GM21390 (cell line): Measurements from ENCODE around the gene CRISPLD2.
"Not testable (repeated sequence)": the region's sequence is repeated elsewhere in the genome, so short reads cannot be mapped to it uniquely, and the experiment has no call there.

Experiments
- ATAC-seq: cut with Tn5 transposase; IDR thresholded peaks from one replicate; pipeline ENCODE4 v1.9.1; 2021; ENCODE audit not compliant: unreplicated experiment

Gene CRISPLD2

GRCh38 chr16:84821179-84821578 lies 1.4 kb downstream of the CRISPLD2 start:
- ATAC-seq: no peak

- no peak for ATAC-seq
These were observed 2.2 kb downstream of the CRISPLD2 start for GRCh38 chr16:84821728-84822689.

GRCh38 chr16:84822990-84823389 lies 3.2 kb downstream of the CRISPLD2 start:
- no peak for ATAC-seq

- no peak for ATAC-seq
These were observed 3.7 kb downstream of the CRISPLD2 start for GRCh38 chr16:84823484-84823883.

- no peak for ATAC-seq
These were observed 4.1 kb downstream of the CRISPLD2 start for GRCh38 chr16:84823926-84824325.

GRCh38 chr16:84825896-84826557 lies 6.2 kb downstream of the CRISPLD2 start:
- ATAC-seq: no peak

- ATAC-seq: no peak
These were observed 6.8 kb downstream of the CRISPLD2 start for GRCh38 chr16:84826558-84826941.

- ATAC-seq: no peak
These were observed 7.4 kb downstream of the CRISPLD2 start for GRCh38 chr16:84827131-84827574.

- no peak for ATAC-seq
These were observed 8.1 kb downstream of the CRISPLD2 start for GRCh38 chr16:84827897-84828296.

- ATAC-seq: no peak
These were observed 8.5 kb downstream of the CRISPLD2 start for GRCh38 chr16:84828322-84828721.

GRCh38 chr16:84829168-84829965 lies 9.6 kb downstream of the CRISPLD2 start:
- ATAC-seq: no peak

- ATAC-seq: no peak
These were observed 11.1 kb downstream of the CRISPLD2 start for GRCh38 chr16:84830765-84831384.

GRCh38 chr16:84831728-84832127 lies 11.9 kb downstream of the CRISPLD2 start:
- not testable (repeated sequence) for ATAC-seq

- no peak for ATAC-seq
These were observed 12.8 kb downstream of the CRISPLD2 start for GRCh38 chr16:84832488-84833143.

GRCh38 chr16:84833144-84833500 lies 13.3 kb downstream of the CRISPLD2 start:
- no peak for ATAC-seq

GRCh38 chr16:84833542-84834402 lies 14.0 kb downstream of the CRISPLD2 start:
- ATAC-seq: no peak

GRCh38 chr16:84834403-84834772 lies 14.6 kb downstream of the CRISPLD2 start:
- ATAC-seq: no peak

GRCh38 chr16:84836234-84836647 lies 16.5 kb downstream of the CRISPLD2 start:
- no peak for ATAC-seq

GRCh38 chr16:84836967-84837366 lies 17.2 kb downstream of the CRISPLD2 start:
- no peak for ATAC-seq
